ENCODE results near the gene RHOU. TPM values are rescaled to one million over a fixed set of nuclear protein-coding genes. Genes with fewer than 3 reads are reported as not detected.

The RHOU gene
- polyA plus RNA-seq, 2 of the 4 experiments (the other 2 are of a cell fraction), result 11.5 to 14.7 TPM

DNA sequence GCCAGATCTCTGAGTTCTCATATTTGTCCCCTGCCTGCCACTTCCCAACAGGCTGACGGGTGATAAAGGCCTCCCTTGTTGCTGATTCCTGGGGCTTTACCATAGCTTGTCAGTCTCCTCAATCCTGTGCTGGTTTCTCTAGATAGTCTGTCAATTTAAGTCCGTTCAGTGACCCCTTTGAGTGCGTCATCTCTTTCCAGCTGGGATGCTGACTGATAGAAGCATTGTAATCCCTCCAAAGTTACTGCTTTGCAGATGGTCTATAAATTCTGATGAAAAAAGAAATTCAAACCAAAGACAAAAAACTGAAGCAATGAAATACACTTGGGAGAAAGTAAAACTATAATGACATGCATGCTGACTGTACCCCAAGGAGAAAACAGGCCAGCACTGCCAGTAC, 28.3 kb downstream of the RHOU start (continued):
- TF ChIP-seq, protein P1, sequence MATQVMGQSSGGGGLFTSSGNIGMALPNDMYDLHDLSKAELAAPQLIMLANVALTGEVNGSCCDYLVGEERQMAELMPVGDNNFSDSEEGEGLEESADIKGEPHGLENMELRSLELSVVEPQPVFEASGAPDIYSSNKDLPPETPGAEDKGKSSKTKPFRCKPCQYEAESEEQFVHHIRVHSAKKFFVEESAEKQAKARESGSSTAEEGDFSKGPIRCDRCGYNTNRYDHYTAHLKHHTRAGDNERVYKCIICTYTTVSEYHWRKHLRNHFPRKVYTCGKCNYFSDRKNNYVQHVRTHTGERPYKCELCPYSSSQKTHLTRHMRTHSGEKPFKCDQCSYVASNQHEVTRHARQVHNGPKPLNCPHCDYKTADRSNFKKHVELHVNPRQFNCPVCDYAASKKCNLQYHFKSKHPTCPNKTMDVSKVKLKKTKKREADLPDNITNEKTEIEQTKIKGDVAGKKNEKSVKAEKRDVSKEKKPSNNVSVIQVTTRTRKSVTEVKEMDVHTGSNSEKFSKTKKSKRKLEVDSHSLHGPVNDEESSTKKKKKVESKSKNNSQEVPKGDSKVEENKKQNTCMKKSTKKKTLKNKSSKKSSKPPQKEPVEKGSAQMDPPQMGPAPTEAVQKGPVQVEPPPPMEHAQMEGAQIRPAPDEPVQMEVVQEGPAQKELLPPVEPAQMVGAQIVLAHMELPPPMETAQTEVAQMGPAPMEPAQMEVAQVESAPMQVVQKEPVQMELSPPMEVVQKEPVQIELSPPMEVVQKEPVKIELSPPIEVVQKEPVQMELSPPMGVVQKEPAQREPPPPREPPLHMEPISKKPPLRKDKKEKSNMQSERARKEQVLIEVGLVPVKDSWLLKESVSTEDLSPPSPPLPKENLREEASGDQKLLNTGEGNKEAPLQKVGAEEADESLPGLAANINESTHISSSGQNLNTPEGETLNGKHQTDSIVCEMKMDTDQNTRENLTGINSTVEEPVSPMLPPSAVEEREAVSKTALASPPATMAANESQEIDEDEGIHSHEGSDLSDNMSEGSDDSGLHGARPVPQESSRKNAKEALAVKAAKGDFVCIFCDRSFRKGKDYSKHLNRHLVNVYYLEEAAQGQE (IDR thresholded peaks at IDR 0.05), result no peak
- TF ChIP-seq NPAS2 (CRISPR knock-in tag; IDR thresholded peaks at IDR 0.05; ENCODE audit: borderline replicate concordance) (no peak), RFX5 (IDR thresholded peaks at IDR 0.05) (no peak)
- TF ChIP-seq, protein P2, sequence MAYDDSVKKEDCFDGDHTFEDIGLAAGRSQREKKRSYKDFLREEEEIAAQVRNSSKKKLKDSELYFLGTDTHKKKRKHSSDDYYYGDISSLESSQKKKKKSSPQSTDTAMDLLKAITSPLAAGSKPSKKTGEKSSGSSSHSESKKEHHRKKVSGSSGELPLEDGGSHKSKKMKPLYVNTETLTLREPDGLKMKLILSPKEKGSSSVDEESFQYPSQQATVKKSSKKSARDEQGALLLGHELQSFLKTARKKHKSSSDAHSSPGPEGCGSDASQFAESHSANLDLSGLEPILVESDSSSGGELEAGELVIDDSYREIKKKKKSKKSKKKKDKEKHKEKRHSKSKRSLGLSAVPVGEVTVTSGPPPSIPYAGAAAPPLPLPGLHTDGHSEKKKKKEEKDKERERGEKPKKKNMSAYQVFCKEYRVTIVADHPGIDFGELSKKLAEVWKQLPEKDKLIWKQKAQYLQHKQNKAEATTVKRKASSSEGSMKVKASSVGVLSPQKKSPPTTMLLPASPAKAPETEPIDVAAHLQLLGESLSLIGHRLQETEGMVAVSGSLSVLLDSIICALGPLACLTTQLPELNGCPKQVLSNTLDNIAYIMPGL (CRISPR knock-in tag; IDR thresholded peaks at IDR 0.05; ENCODE audit: borderline replicate concordance), result no peak

DNA sequence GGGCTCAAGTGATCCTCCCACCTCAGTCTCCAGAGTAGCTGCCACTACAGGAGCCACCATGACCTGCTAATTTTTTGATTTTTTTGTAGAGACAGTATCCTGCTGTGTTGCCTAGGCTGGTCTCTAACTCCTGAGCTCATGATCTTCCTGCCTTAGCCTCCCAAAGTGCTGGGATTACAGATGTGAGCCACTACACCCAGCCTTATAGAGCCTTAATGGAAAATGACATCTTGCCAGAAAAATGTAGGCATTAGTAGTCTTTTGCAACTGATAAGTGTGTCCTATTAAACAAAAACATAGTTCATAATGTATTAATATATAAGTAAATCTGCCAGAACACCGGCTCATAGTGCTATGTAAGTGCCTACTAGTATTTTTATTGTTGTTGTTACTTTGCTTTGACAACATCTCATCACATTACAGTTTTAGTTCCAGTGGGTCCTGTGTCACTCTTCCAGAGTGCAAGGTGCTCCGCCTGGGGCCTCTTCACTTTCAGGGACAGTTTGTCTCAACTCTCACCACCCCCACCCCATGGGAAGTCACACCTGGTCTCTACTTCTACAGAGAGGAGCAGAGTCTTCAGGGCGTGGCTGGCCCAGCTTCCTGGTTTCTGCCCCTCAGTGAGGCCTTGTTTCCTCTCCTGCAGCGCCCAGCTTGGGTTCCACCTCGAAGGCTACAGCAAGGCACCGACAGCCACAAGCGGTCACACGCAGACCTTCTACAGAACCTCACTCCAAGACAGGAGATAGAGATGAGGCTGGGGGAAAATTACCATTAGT, 30.1 kb downstream of the RHOU start:
- Histone ChIP-seq H3K9me3 (no peaks in the 10 kb centered on the region), H3K4me3 (no peak overlapping the region), H3K4me2 (no peak overlapping the region), H3K27ac (no peak overlapping the region), H3K4me1 (no peaks in the 10 kb centered on the region)
- CTCF ChIA-PET, result interaction anchor here (1.7 kb wide), 1 partner anchor 31 kb away, joined by 6 read pairs; the partner anchor contains the start of gene RHOU
- POLR2A ChIA-PET, result no interaction called here
- DNase-seq (ENCODE audit: low read depth in 1 of 2, low spot score in 1 of 2) (no peak), ATAC-seq (no peak), FAIRE-seq (no peak)
- no peak for TF ChIP-seq CHD4 (IDR thresholded peaks at IDR 0.05; ENCODE audit: borderline replicate concordance)
- TF ChIP-seq CEBPB (IDR thresholded peaks at IDR 0.05), result no peak
- TF ChIP-seq POLR2AphosphoS2 (conservative IDR thresholded peaks at IDR 0.05; ENCODE audit: low read length), result no peak
- no peak for TF ChIP-seq MYC (IDR thresholded peaks at IDR 0.05; ENCODE audit: borderline replicate concordance, low read length)
- TF ChIP-seq CBX8 (IDR thresholded peaks at IDR 0.05), result no peak
- TF ChIP-seq GATA3 (IDR thresholded peaks at IDR 0.05; ENCODE audit: borderline replicate concordance), result no peak
- no peak for TF ChIP-seq ZC3H11A (IDR thresholded peaks at IDR 0.05)
- no peak for TF ChIP-seq EHMT2 (IDR thresholded peaks at IDR 0.05; ENCODE audit: low read depth)
- no peak for TF ChIP-seq NR3C1 (IDR thresholded peaks at IDR 0.05)
- 89% methylated on average over 7 of the region's 8 CpGs for WGBS (ENCODE audit: missing lambda C conversion rate)

DNA sequence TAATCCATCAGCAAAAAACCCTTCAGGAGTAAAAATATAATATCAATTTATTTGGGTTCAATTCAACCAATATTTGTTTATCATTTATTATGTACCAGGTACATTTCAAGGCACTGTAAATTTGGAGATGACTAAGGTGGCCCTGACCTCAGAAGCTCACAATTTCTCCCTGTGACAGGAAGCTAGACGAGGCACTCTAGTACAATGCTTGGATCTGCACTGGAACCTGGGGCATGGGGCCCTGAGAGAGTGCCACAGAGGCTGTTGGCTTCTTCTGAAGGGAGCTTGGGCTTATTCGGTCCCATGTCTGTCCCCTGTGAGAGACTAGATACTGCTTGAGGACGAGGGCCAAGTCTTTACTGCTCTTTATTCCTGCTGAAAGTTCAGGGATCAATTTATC, 31.5 kb downstream of the RHOU start:
- no peak for ATAC-seq
- FAIRE-seq, result no peak
- H3K4me2 ChIP-seq, result no peak overlapping the region
- ChIA-PET POLR2A (no interaction called here), CTCF (no interaction called here)
- H3K4me1 ChIP-seq, result no peaks in the 10 kb centered on the region
- 72% methylated on average over 3 of the region's 3 CpGs for WGBS (ENCODE audit: missing lambda C conversion rate)
- no peak overlapping the region for H3K27ac ChIP-seq
- H3K4me3 ChIP-seq, result no peak overlapping the region
- no peak for DNase-seq (ENCODE audit: low read depth in 1 of 2, low spot score in 1 of 2)
- no peaks in the 10 kb centered on the region for H3K9me3 ChIP-seq
- no peak for TF ChIP-seq FOXS1 (CRISPR knock-in tag; IDR thresholded peaks at IDR 0.05)
- TF ChIP-seq CBX8 (IDR thresholded peaks at IDR 0.05), result no peak
- TF ChIP-seq, protein P3, sequence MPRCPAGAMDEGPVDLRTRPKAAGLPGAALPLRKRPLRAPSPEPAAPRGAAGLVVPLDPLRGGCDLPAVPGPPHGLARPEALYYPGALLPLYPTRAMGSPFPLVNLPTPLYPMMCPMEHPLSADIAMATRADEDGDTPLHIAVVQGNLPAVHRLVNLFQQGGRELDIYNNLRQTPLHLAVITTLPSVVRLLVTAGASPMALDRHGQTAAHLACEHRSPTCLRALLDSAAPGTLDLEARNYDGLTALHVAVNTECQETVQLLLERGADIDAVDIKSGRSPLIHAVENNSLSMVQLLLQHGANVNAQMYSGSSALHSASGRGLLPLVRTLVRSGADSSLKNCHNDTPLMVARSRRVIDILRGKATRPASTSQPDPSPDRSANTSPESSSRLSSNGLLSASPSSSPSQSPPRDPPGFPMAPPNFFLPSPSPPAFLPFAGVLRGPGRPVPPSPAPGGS (IDR thresholded peaks at IDR 0.05), result no peak
- no peak for TF ChIP-seq RARB (CRISPR knock-in tag; IDR thresholded peaks at IDR 0.05)
- no peak for TF ChIP-seq POLR2AphosphoS2 (conservative IDR thresholded peaks at IDR 0.05; ENCODE audit: low read length)

All from A549 (cell line).